WTC11 (cell line): Measurements from ENCODE around the gene CNTFR. TPM values are rescaled to one million over a fixed set of nuclear protein-coding genes. Genes with fewer than 3 reads are reported as not detected.

Experiments
- CREB1 ChIP-seq: sonication (generic); formaldehyde crosslinking; IDR thresholded peaks from 2 replicates; pipeline ENCODE4 v1.8.0; 2023; ENCODE audit warnings: mild to moderate bottlenecking, missing genetic modification reagents
- GABPB1 ChIP-seq: sonication (generic); formaldehyde crosslinking; IDR thresholded peaks from 2 replicates; pipeline ENCODE4 v1.8.1; 2023; ENCODE audit warnings: mild to moderate bottlenecking, missing genetic modification reagents
- HMGA2 ChIP-seq: fragments of 250-450 bp; sonication (Bioruptor Pico); IDR thresholded peaks from 2 replicates; pipeline ENCODE4 v1.4.0; 2021; ENCODE audit warnings: mild to moderate bottlenecking, moderate library complexity
- IRF2 ChIP-seq: sonication (generic); formaldehyde crosslinking; IDR thresholded peaks from 2 replicates; pipeline ENCODE4 v1.8.0; 2022; ENCODE audit warnings: low read depth, missing genetic modification reagents, borderline replicate concordance
- SMAD4 ChIP-seq: sonication (generic); formaldehyde crosslinking; IDR thresholded peaks from 2 replicates; pipeline ENCODE4 v1.8.0; 2022; ENCODE audit warnings: mild to moderate bottlenecking, missing genetic modification reagents
- ZNF416 ChIP-seq: fragments of 250-450 bp; sonication (Bioruptor Pico); IDR thresholded peaks from 2 replicates; pipeline ENCODE4 v1.9.0; 2021; ENCODE audit warnings: mild to moderate bottlenecking, inconsistent platforms
- ZNF671 ChIP-seq: fragments of 250-450 bp; sonication (Bioruptor Pico); IDR thresholded peaks from 2 replicates; pipeline ENCODE4 v1.8.0; 2021; ENCODE audit warnings: mild to moderate bottlenecking
- total RNA-seq: library from RNA; stranded (reverse); gene quantifications from 3 replicates; pipeline ENCODE4 v1.2.3, GENCODE V29; 2021
- TF ChIP-seq, protein P1 (sequence below): fragments of 250-450 bp; sonication (Bioruptor Pico); IDR thresholded peaks from 2 replicates; pipeline ENCODE4 v1.9.0; 2021; ENCODE audit warnings: mild to moderate bottlenecking
- TF ChIP-seq, protein P2 (sequence below): sonication (generic); formaldehyde crosslinking; IDR thresholded peaks from 2 replicates; pipeline ENCODE4 v1.8.1; 2022; ENCODE audit warnings: mild to moderate bottlenecking, moderate library complexity, missing genetic modification reagents
- TF ChIP-seq, protein P3 (sequence below): sonication (generic); formaldehyde crosslinking; conservative IDR thresholded peaks from 2 replicates; pipeline ENCODE4 v1.8.1; 2023; ENCODE audit warnings: mild to moderate bottlenecking, low read depth, missing genetic modification reagents, moderate library complexity
- TF ChIP-seq, protein P4 (sequence below): sonication (generic); formaldehyde crosslinking; IDR thresholded peaks from 2 replicates; pipeline ENCODE4 v1.8.1; 2022; ENCODE audit warnings: mild to moderate bottlenecking, missing genetic modification reagents, moderate library complexity, borderline replicate concordance
- TF ChIP-seq, protein P5 (sequence below): sonication (generic); formaldehyde crosslinking; IDR thresholded peaks from 2 replicates; pipeline ENCODE4 v1.8.1; 2023; ENCODE audit warnings: mild to moderate bottlenecking, missing genetic modification reagents, moderate library complexity
- TF ChIP-seq, protein P6 (sequence below): sonication (generic); formaldehyde crosslinking; IDR thresholded peaks from 2 replicates; pipeline ENCODE4 v1.8.1; 2023; ENCODE audit warnings: mild to moderate bottlenecking, missing genetic modification reagents, borderline replicate concordance
- TF ChIP-seq, protein P7 (sequence below): sonication (generic); formaldehyde crosslinking; IDR thresholded peaks from 2 replicates; pipeline ENCODE4 v1.8.0; 2023; ENCODE audit warnings: missing genetic modification reagents
- TF ChIP-seq, protein P8 (sequence below): sonication (generic); formaldehyde crosslinking; IDR thresholded peaks from 2 replicates; pipeline ENCODE4 v1.8.0; 2022; ENCODE audit warnings: mild to moderate bottlenecking, missing genetic modification reagents
- TF ChIP-seq, protein P9 (sequence below): sonication (generic); formaldehyde crosslinking; IDR thresholded peaks from 2 replicates; pipeline ENCODE4 v1.8.0; 2022; ENCODE audit warnings: mild to moderate bottlenecking, missing genetic modification reagents
- TF ChIP-seq, protein P10 (sequence below): fragments of 250-450 bp; sonication (Bioruptor Pico); conservative IDR thresholded peaks from 2 replicates; pipeline ENCODE4 v1.9.0; 2021; ENCODE audit warnings: mild to moderate bottlenecking

The CNTFR gene
- total RNA-seq, 1 experiment from 2014 or later, result 18.0 TPM

DNA sequence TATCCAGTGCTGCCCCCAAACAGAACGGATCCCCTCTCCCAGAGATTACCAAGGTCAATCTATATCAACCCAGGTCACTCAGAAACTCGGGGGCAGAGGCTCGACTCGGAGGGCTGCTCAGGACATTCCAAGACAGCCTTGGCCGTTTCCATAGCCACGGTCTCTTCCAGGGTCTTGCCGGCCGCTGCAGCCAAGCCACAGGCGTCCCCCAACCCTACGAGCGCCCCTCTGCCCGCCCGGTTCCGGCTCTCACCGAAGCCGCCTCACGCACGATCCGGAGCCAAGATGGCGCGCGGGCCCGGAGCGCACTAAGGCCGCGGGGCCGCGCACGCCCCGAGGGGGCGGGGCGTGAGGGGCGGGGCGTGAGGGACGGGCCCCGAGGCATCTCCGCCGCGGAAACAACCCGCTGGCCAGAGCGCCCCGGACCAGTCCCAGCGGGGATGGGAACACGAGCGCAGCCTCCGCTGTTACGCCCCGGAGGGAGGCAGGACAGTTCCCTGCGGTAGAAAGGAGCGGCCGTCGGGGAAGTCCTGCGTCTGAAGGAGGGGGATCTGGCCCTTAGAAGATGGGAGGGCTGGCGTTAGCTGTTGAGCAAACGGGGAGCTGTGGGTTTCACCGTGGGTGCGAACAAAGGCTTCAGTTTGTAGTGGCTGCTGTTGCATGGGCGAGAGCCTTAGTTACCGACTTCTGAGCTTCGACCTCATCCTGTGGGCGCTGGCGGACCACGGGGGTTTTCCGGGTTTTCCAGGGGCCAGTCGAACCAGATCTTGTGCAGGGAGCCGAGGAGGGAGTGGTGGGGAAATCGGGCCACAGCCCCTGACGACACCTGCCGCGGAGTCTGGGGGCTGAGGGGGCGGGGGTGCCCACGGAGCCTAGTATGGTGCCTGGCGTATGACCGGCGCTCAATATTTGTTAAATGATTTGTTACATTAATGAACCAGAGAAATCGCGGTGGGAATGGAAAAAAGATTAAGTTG, 22.6 kb upstream of the CNTFR start, which contains the start of gene RPP25L (continued):
- TF ChIP-seq, protein P1, sequence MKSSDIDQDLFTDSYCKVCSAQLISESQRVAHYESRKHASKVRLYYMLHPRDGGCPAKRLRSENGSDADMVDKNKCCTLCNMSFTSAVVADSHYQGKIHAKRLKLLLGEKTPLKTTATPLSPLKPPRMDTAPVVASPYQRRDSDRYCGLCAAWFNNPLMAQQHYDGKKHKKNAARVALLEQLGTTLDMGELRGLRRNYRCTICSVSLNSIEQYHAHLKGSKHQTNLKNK (CRISPR knock-in tag), result no peak
- TF ChIP-seq, protein P2, sequence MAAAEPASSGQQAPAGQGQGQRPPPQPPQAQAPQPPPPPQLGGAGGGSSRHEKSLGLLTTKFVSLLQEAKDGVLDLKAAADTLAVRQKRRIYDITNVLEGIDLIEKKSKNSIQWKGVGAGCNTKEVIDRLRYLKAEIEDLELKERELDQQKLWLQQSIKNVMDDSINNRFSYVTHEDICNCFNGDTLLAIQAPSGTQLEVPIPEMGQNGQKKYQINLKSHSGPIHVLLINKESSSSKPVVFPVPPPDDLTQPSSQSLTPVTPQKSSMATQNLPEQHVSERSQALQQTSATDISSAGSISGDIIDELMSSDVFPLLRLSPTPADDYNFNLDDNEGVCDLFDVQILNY, result peak; percentile 68
- TF ChIP-seq, protein P3, sequence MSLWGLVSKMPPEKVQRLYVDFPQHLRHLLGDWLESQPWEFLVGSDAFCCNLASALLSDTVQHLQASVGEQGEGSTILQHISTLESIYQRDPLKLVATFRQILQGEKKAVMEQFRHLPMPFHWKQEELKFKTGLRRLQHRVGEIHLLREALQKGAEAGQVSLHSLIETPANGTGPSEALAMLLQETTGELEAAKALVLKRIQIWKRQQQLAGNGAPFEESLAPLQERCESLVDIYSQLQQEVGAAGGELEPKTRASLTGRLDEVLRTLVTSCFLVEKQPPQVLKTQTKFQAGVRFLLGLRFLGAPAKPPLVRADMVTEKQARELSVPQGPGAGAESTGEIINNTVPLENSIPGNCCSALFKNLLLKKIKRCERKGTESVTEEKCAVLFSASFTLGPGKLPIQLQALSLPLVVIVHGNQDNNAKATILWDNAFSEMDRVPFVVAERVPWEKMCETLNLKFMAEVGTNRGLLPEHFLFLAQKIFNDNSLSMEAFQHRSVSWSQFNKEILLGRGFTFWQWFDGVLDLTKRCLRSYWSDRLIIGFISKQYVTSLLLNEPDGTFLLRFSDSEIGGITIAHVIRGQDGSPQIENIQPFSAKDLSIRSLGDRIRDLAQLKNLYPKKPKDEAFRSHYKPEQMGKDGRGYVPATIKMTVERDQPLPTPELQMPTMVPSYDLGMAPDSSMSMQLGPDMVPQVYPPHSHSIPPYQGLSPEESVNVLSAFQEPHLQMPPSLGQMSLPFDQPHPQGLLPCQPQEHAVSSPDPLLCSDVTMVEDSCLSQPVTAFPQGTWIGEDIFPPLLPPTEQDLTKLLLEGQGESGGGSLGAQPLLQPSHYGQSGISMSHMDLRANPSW, result no peak
- TF ChIP-seq IRF2 (CRISPR knock-in tag), result no peak
- TF ChIP-seq, protein P4, sequence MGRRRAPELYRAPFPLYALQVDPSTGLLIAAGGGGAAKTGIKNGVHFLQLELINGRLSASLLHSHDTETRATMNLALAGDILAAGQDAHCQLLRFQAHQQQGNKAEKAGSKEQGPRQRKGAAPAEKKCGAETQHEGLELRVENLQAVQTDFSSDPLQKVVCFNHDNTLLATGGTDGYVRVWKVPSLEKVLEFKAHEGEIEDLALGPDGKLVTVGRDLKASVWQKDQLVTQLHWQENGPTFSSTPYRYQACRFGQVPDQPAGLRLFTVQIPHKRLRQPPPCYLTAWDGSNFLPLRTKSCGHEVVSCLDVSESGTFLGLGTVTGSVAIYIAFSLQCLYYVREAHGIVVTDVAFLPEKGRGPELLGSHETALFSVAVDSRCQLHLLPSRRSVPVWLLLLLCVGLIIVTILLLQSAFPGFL (CRISPR knock-in tag), result no peak
- TF ChIP-seq, protein P5, sequence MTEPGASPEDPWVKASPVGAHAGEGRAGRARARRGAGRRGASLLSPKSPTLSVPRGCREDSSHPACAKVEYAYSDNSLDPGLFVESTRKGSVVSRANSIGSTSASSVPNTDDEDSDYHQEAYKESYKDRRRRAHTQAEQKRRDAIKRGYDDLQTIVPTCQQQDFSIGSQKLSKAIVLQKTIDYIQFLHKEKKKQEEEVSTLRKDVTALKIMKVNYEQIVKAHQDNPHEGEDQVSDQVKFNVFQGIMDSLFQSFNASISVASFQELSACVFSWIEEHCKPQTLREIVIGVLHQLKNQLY (CRISPR knock-in tag), result no peak
- TF ChIP-seq, protein P6, sequence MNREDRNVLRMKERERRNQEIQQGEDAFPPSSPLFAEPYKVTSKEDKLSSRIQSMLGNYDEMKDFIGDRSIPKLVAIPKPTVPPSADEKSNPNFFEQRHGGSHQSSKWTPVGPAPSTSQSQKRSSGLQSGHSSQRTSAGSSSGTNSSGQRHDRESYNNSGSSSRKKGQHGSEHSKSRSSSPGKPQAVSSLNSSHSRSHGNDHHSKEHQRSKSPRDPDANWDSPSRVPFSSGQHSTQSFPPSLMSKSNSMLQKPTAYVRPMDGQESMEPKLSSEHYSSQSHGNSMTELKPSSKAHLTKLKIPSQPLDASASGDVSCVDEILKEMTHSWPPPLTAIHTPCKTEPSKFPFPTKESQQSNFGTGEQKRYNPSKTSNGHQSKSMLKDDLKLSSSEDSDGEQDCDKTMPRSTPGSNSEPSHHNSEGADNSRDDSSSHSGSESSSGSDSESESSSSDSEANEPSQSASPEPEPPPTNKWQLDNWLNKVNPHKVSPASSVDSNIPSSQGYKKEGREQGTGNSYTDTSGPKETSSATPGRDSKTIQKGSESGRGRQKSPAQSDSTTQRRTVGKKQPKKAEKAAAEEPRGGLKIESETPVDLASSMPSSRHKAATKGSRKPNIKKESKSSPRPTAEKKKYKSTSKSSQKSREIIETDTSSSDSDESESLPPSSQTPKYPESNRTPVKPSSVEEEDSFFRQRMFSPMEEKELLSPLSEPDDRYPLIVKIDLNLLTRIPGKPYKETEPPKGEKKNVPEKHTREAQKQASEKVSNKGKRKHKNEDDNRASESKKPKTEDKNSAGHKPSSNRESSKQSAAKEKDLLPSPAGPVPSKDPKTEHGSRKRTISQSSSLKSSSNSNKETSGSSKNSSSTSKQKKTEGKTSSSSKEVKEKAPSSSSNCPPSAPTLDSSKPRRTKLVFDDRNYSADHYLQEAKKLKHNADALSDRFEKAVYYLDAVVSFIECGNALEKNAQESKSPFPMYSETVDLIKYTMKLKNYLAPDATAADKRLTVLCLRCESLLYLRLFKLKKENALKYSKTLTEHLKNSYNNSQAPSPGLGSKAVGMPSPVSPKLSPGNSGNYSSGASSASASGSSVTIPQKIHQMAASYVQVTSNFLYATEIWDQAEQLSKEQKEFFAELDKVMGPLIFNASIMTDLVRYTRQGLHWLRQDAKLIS, result no peak
- no peak for TF ChIP-seq CREB1 (CRISPR knock-in tag)
- 0 out of 2 replicates have a peak, but pooled peaks have one; percentile 30 for TF ChIP-seq GABPB1
- TF ChIP-seq, protein P7, sequence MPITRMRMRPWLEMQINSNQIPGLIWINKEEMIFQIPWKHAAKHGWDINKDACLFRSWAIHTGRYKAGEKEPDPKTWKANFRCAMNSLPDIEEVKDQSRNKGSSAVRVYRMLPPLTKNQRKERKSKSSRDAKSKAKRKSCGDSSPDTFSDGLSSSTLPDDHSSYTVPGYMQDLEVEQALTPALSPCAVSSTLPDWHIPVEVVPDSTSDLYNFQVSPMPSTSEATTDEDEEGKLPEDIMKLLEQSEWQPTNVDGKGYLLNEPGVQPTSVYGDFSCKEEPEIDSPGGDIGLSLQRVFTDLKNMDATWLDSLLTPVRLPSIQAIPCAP (CRISPR knock-in tag), result no peak
- TF ChIP-seq, protein P8, sequence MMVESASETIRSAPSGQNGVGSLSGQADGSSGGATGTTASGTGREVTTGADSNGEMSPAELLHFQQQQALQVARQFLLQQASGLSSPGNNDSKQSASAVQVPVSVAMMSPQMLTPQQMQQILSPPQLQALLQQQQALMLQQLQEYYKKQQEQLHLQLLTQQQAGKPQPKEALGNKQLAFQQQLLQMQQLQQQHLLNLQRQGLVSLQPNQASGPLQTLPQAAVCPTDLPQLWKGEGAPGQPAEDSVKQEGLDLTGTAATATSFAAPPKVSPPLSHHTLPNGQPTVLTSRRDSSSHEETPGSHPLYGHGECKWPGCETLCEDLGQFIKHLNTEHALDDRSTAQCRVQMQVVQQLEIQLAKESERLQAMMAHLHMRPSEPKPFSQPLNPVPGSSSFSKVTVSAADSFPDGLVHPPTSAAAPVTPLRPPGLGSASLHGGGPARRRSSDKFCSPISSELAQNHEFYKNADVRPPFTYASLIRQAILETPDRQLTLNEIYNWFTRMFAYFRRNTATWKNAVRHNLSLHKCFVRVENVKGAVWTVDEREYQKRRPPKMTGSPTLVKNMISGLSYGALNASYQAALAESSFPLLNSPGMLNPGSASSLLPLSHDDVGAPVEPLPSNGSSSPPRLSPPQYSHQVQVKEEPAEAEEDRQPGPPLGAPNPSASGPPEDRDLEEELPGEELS (CRISPR knock-in tag), result 0 out of 2 replicates have a peak, but pooled peaks have one; percentile 47
- TF ChIP-seq, protein P9, sequence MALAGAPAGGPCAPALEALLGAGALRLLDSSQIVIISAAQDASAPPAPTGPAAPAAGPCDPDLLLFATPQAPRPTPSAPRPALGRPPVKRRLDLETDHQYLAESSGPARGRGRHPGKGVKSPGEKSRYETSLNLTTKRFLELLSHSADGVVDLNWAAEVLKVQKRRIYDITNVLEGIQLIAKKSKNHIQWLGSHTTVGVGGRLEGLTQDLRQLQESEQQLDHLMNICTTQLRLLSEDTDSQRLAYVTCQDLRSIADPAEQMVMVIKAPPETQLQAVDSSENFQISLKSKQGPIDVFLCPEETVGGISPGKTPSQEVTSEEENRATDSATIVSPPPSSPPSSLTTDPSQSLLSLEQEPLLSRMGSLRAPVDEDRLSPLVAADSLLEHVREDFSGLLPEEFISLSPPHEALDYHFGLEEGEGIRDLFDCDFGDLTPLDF (CRISPR knock-in tag), result no peak
- no peak for TF ChIP-seq ZNF416 (CRISPR knock-in tag)
- no peak for TF ChIP-seq SMAD4 (CRISPR knock-in tag)
- TF ChIP-seq HMGA2 (CRISPR knock-in tag), result no peak
- TF ChIP-seq, protein P10, sequence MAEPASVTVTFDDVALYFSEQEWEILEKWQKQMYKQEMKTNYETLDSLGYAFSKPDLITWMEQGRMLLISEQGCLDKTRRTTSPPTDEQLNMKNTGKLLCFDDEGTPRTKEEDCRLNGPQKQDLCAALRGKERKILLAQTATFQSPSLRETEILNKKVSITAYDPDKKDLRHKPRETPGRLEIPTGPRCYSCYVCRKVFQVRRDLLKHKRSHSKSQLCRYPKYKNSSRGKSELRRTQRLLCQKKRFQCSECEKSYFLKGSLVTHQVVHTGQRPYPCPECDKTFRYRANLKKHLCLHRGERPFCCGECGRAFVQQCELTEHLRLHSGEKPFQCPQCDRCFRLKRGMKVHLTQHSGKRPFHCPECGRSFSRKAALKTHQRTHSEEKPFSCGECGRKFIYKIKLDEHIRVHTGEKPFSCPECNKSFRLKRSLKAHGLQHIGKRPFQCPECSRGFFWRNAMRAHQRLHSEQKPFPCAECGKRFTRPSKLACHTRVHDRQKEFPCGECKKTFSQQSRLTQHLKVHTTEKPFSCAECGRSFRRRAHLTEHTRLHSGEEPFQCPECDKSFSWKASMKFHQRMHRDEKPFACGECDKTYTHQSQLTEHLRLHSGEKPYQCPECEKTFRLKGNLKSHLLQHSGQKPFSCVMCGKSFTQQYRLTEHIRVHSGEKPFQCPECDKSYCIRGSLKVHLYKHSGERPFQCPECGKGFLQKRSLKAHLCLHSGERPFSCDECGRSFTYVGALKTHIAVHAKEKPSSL, result no peak
- no peak for TF ChIP-seq ZNF671
